GM23338 (cell line): ENCODE measurements around the gene LCP1.

ENCODE experiments used
- CREB1 ChIP-seq: fragments of 250-450 bp; sonication (Bioruptor Pico); IDR thresholded peaks from 2 replicates; pipeline ENCODE4 v1.5.0; 2020; ENCODE audit warnings: low read depth, mild to moderate bottlenecking, moderate library complexity
- CTCF ChIP-seq, 2 experiments: fragments of 200-600 bp in 1 of 2; sonication (generic) in 1 of 2; conservative IDR thresholded peaks; 2 replicates each; pipeline versions ENCODE4 v1.5.1 to v1.6.1; 2016 to 2017; ENCODE audit warnings: antibody characterized with exemption in 2 of 2, low read depth in 2 of 2, mild to moderate bottlenecking in 2 of 2, moderate library complexity in 1 of 2
- EZH2 ChIP-seq: fragments of 200-600 bp; sonication (generic); IDR thresholded peaks from one replicate; pipeline ENCODE4 v1.8.0; 2017; ENCODE audit warnings: antibody characterized with exemption, mild to moderate bottlenecking, low read depth; ENCODE audit not compliant: unreplicated experiment
- POLR2AphosphoS5 ChIP-seq: IDR thresholded peaks from 2 replicates; pipeline ENCODE4 v1.6.1; 2016; ENCODE audit warnings: antibody characterized with exemption, low read depth
- ZNF331 ChIP-seq: fragments of 250-450 bp; sonication (Bioruptor Pico); IDR thresholded peaks from 2 replicates; pipeline ENCODE4 v1.5.0; 2020; ENCODE audit warnings: low read depth, mild to moderate bottlenecking, moderate library complexity

DNA sequence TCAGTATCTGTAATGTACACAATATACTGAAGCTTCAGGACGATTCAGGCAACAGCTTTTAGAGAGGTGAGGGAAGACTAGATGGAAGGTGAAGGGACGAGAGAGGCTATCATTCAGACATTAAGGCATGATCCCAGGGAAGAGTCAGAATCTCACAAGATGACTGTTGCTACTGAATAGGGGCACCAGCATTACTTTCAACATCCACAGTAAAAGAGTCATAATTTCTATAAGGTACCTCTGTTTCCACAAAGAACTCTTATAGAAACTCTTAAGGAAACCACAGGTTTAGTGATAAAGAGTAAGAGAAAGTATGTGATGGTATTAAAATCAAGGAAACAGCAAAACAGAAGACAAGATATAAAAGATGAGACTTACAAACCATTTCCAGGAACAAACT lies 23.0 kb downstream of the LCP1 start:
- TF ChIP-seq CTCF (conservative IDR thresholded peaks at IDR 0.05; ENCODE audit: low read depth in 2 of 2) (no peak), CREB1 (CRISPR knock-in tag) (no peak), ZNF331 (CRISPR knock-in tag) (no peak), EZH2 (no peak), POLR2AphosphoS5 (no peak)
